Neural cell (in vitro differentiated cells): ENCODE results near the gene TMEM187.

ENCODE experiments used
- CTCF ChIP-seq: fragments of 450-650 bp; IDR thresholded peaks from 2 replicates; pipeline ENCODE4 v1.5.1; 2014; ENCODE audit warnings: antibody characterized with exemption, mild to moderate bottlenecking, moderate library complexity; ENCODE audit not compliant: poor library complexity, severe bottlenecking
- EP300 ChIP-seq: fragments of 450-650 bp; conservative IDR thresholded peaks from 2 replicates; pipeline ENCODE4 v1.6.1; 2014; ENCODE audit warnings: antibody characterized with exemption, mild to moderate bottlenecking, moderate library complexity; ENCODE audit not compliant: poor library complexity, severe bottlenecking
- EZH2 ChIP-seq: fragments of 200-600, 300-800 bp; shearing (Covaris generic), sonication (generic); IDR thresholded peaks from 2 replicates; pipeline ENCODE4 v1.6.1; 2014; ENCODE audit warnings: antibody characterized with exemption, low read length, borderline replicate concordance, mild to moderate bottlenecking; ENCODE audit not compliant: insufficient read depth, poor library complexity, severe bottlenecking
- MXI1 ChIP-seq: fragments of 450-650 bp; conservative IDR thresholded peaks from 2 replicates; pipeline ENCODE4 v1.6.1; 2014; ENCODE audit warnings: antibody characterized with exemption, mild to moderate bottlenecking; ENCODE audit not compliant: poor library complexity, severe bottlenecking
- POLR2AphosphoS5 ChIP-seq: IDR thresholded peaks from 2 replicates; pipeline ENCODE4 v1.6.1; 2012
- RAD21 ChIP-seq: fragments of 450-650 bp; conservative IDR thresholded peaks from 2 replicates; pipeline ENCODE4 v1.6.1; 2014; ENCODE audit warnings: antibody characterized with exemption, mild to moderate bottlenecking, moderate library complexity
- REST ChIP-seq: IDR thresholded peaks from 2 replicates; pipeline ENCODE4 v1.6.1; 2012; ENCODE audit warnings: borderline replicate concordance
- SMC3 ChIP-seq: fragments of 450-650 bp; conservative IDR thresholded peaks from 2 replicates; pipeline ENCODE4 v1.6.1; 2014; ENCODE audit warnings: antibody characterized with exemption, mild to moderate bottlenecking, moderate library complexity; ENCODE audit not compliant: poor library complexity
- TAF1 ChIP-seq: IDR thresholded peaks from 2 replicates; pipeline ENCODE4 v1.6.1; 2012; ENCODE audit warnings: low read depth

GRCh38 chrX:154015581-154016264, 43.2 kb downstream of the TMEM187 start:
- TF ChIP-seq POLR2AphosphoS5 (no peak), CTCF (no peak), SMC3 (no peak), REST (no peak), EP300 (no peak), EZH2 (no peak), RAD21 (no peak), MXI1 (no peak), TAF1 (no peak)
